ENCODE data around the gene PRDX5. TPM values are rescaled to one million over a fixed set of nuclear protein-coding genes. Genes with fewer than 3 reads are reported as not detected.
A peak's percentile ranks its signal among the peaks of the same experiment; 100 is the strongest.

Gene PRDX5
- total RNA-seq, 1 experiment from 2014 or later, result 306 TPM

DNA sequence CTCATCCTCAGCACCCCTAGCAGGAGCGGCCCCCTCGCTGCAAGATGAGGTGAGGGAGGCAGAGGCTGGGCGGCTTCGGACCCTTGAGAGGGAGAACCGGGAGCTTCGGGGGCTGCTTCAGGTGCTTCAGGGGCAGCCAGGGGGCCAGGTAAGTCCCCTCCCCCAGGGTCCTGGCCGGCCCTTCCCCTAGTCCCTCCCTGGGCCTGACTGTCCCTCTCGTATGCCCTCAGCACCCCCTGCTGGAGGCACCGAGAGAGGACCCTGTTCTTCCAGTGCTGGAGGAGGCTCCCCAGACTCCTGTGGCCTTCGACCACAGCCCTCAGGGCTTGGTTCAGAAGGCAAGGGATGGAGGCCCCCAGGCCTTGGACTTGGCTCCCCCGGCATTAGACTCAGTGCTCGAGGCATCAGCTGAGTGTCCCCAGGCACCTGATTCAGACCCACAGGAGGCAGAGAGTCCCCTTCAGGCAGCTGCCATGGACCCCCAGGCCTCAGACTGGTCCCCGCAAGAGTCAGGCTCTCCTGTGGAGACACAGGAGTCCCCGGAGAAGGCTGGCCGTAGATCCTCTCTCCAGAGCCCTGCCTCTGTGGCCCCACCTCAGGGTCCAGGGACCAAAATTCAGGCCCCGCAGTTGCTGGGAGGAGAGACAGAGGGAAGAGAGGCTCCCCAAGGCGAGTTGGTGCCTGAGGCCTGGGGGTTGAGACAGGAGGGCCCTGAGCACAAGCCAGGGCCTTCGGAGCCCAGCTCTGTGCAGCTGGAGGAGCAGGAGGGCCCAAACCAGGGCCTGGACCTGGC lies 26.0 kb downstream of the PRDX5 start:
- no peaks in the 10 kb centered on the region for H3K4me1 ChIP-seq
- DNase-seq, result peak in 1 of 2 experiments; percentile 68
- Mint-ChIP-seq H3K4me3 (ENCODE audit: unreplicated experiment) (no peak overlapping the region), H3K9me3 (ENCODE audit: unreplicated experiment) (no peaks in the 10 kb centered on the region), H3K27ac (ENCODE audit: unreplicated experiment) (peak overlapping the region; percentile 13), H3K4me1 (ENCODE audit: low read depth, unreplicated experiment) (peaks cover 6% of the 10 kb centered on the region), H3K36me3 (ENCODE audit: insufficient read depth, unreplicated experiment) (no peaks in the 10 kb centered on the region), H3K27me3 (ENCODE audit: insufficient read depth, unreplicated experiment) (no peaks in the 10 kb centered on the region)
- BruUV-seq (replicated peaks), result no TSS peak
- intact Hi-C loops (cut with micrococcal nuclease; ENCODE audit: unreplicated experiment), result no loop called here
- no peak overlapping the region for H3K4me3 ChIP-seq (ENCODE audit: low read depth, low read length)
- TF ChIP-seq, protein P1, sequence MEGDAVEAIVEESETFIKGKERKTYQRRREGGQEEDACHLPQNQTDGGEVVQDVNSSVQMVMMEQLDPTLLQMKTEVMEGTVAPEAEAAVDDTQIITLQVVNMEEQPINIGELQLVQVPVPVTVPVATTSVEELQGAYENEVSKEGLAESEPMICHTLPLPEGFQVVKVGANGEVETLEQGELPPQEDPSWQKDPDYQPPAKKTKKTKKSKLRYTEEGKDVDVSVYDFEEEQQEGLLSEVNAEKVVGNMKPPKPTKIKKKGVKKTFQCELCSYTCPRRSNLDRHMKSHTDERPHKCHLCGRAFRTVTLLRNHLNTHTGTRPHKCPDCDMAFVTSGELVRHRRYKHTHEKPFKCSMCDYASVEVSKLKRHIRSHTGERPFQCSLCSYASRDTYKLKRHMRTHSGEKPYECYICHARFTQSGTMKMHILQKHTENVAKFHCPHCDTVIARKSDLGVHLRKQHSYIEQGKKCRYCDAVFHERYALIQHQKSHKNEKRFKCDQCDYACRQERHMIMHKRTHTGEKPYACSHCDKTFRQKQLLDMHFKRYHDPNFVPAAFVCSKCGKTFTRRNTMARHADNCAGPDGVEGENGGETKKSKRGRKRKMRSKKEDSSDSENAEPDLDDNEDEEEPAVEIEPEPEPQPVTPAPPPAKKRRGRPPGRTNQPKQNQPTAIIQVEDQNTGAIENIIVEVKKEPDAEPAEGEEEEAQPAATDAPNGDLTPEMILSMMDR (IDR thresholded peaks at IDR 0.05; ENCODE audit: insufficient read depth in 1 of 2, low read depth in 1 of 2, low read length in 1 of 2, severe bottlenecking in 1 of 2, unreplicated experiment in 1 of 2), result peak; percentile 43 to 57
- POLR2A ChIA-PET, result no interaction called here
- CTCF ChIA-PET, result interaction anchor here (0.8 to 4.1 kb wide), 3 partner anchors 11 to 43 kb away, joined by 3 to 16 read pairs (median 15); partner anchors contain the start of genes PRDX5 and TRMT112
- no peaks in the 10 kb centered on the region for H3K27me3 ChIP-seq (replicated peaks; ENCODE audit: control insufficient read depth, insufficient read depth, low read length)
- no peaks in the 10 kb centered on the region for H3K9me3 ChIP-seq
- no peaks in the 10 kb centered on the region for H3K36me3 ChIP-seq (ENCODE audit: control insufficient read depth, insufficient read depth, low read length)

DNA sequence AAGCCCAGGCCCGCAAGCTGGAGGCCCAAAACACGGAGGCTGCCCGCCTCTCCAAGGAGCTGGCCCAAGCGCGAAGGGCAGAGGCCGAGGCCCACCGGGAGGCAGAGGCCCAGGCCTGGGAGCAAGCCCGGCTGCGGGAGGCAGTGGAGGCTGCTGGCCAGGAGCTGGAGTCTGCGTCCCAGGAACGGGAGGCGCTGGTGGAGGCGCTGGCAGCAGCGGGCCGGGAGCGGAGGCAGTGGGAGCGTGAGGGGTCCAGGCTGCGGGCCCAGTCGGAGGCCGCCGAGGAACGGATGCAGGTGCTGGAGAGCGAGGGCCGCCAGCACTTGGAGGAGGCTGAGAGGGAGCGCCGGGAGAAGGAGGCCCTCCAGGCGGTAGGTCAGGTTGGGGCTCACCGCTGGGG lies 26.9 kb downstream of the PRDX5 start:
- ChIA-PET CTCF (interaction anchor here (1.8 to 4.1 kb wide), 2 partner anchors 10 to 27 kb away, joined by 15 to 16 read pairs; partner anchors contain the start of genes PRDX5 and TRMT112), POLR2A (no interaction called here)
- Mint-ChIP-seq H3K9me3 (ENCODE audit: unreplicated experiment) (no peaks in the 10 kb centered on the region), H3K4me1 (ENCODE audit: low read depth, unreplicated experiment) (peaks cover 6% of the 10 kb centered on the region), H3K27ac (ENCODE audit: unreplicated experiment) (peak overlapping the region; percentile 13), H3K36me3 (ENCODE audit: insufficient read depth, unreplicated experiment) (no peaks in the 10 kb centered on the region), H3K27me3 (ENCODE audit: insufficient read depth, unreplicated experiment) (no peaks in the 10 kb centered on the region), H3K4me3 (ENCODE audit: unreplicated experiment) (no peak overlapping the region)
- no peak overlapping the region for H3K4me3 ChIP-seq (ENCODE audit: low read depth, low read length)
- H3K4me1 ChIP-seq, result no peaks in the 10 kb centered on the region
- TF ChIP-seq, protein P1 (IDR thresholded peaks at IDR 0.05; ENCODE audit: insufficient read depth in 1 of 2, low read depth in 1 of 2, low read length in 1 of 2, severe bottlenecking in 1 of 2, unreplicated experiment in 1 of 2), result no peak
- no peaks in the 10 kb centered on the region for H3K9me3 ChIP-seq
- H3K36me3 ChIP-seq (ENCODE audit: control insufficient read depth, insufficient read depth, low read length), result no peaks in the 10 kb centered on the region
- intact Hi-C loops (cut with micrococcal nuclease; ENCODE audit: unreplicated experiment), result no loop called here
- H3K27me3 ChIP-seq (replicated peaks; ENCODE audit: control insufficient read depth, insufficient read depth, low read length), result no peaks in the 10 kb centered on the region
- no TSS peak for BruUV-seq (replicated peaks)
- no peak for DNase-seq

DNA sequence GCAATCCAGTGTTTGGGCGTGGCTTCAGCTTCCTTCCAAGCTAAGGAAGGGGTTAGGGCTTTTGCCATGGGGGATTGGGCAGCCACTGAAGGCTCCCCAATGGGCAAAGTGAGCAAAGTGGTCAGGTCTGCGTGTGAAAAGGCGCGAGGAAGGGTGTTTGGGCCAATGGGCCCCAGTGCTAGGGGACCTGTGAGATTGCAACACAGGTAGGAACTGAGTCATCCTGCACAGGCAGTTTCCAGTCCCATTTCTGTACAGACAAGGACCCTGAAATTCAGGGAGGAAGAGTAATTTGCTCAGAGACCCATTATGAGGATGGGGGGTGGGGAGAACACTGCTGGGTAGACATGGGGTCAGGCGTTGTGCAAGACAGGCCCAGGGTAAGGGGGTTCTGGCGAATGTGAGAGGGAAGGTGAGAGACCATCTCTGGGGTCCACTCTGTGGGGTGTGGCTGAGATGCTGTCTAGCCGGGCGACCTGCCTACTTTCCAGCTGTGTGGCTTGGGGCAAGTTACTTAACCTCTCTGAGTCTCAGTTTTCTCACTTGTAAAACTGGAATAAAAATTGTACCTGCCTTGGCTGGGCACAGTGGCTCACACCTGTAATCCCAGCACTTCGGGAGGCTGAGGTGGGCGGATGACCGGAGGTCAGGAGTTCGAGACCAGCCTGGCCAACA lies 29.4 kb downstream of the PRDX5 start:
- Mint-ChIP-seq H3K27ac (ENCODE audit: unreplicated experiment) (no peak overlapping the region), H3K4me1 (ENCODE audit: low read depth, unreplicated experiment) (peaks cover 6% of the 10 kb centered on the region), H3K4me3 (ENCODE audit: unreplicated experiment) (no peak overlapping the region), H3K27me3 (ENCODE audit: insufficient read depth, unreplicated experiment) (no peaks in the 10 kb centered on the region), H3K36me3 (ENCODE audit: insufficient read depth, unreplicated experiment) (no peaks in the 10 kb centered on the region), H3K9me3 (ENCODE audit: unreplicated experiment) (no peaks in the 10 kb centered on the region)
- no peaks in the 10 kb centered on the region for H3K36me3 ChIP-seq (ENCODE audit: control insufficient read depth, insufficient read depth, low read length)
- TF ChIP-seq, protein P1 (IDR thresholded peaks at IDR 0.05; ENCODE audit: insufficient read depth in 1 of 2, low read depth in 1 of 2, low read length in 1 of 2, severe bottlenecking in 1 of 2, unreplicated experiment in 1 of 2), result no peak
- no peaks in the 10 kb centered on the region for H3K9me3 ChIP-seq
- no peaks in the 10 kb centered on the region for H3K4me1 ChIP-seq
- no peaks in the 10 kb centered on the region for H3K27me3 ChIP-seq (replicated peaks; ENCODE audit: control insufficient read depth, insufficient read depth, low read length)
- ChIA-PET POLR2A (interaction anchor here (0.7 kb wide), 1 partner anchor 36 kb away, joined by 7 read pairs; no protein-coding TSS in a partner anchor), CTCF (no interaction called here)
- DNase-seq, result no peak
- BruUV-seq (replicated peaks), result no TSS peak
- H3K4me3 ChIP-seq (ENCODE audit: low read depth, low read length), result no peak overlapping the region
- intact Hi-C loops (cut with micrococcal nuclease; ENCODE audit: unreplicated experiment), result no loop called here
